HepG2 (cell line): Measurements from ENCODE around the gene MBNL3. TPM values are rescaled to one million over a fixed set of nuclear protein-coding genes. Genes with fewer than 3 reads are reported as not detected.
A peak's percentile ranks its signal among the peaks of the same experiment; 100 is the strongest.

Experiments used
- ADNP ChIP-seq: sonication (generic); formaldehyde crosslinking; IDR thresholded peaks from 2 replicates; pipeline ENCODE4 v1.4.0; 2020; ENCODE audit warnings: missing genetic modification reagents
- ARHGAP35 ChIP-seq: sonication (generic); formaldehyde crosslinking; IDR thresholded peaks from 2 replicates; pipeline ENCODE4 v1.9.0; 2022; ENCODE audit warnings: mild to moderate bottlenecking, inconsistent platforms, moderate library complexity, missing genetic modification reagents, borderline replicate concordance
- FIP1L1 ChIP-seq: fragments of 200-400 bp; formaldehyde crosslinking; IDR thresholded peaks from 2 replicates; pipeline ENCODE4 v1.6.1; 2018; ENCODE audit warnings: low read depth, mild to moderate bottlenecking, low read length, moderate library complexity, borderline replicate concordance; ENCODE audit not compliant: insufficient read depth
- FOXP1 ChIP-seq, 2 experiments: fragments of 450-650 bp in 1 of 2; IDR thresholded peaks; 2 replicates each; pipeline ENCODE4 v1.6.1; 2017 to 2018; ENCODE audit warnings: antibody characterized with exemption in 1 of 2
- KLF6 ChIP-seq: IDR thresholded peaks from 2 replicates; pipeline ENCODE4 v1.8.0; 2016; ENCODE audit warnings: missing biosample characterization, missing genetic modification reagents
- NFRKB ChIP-seq: fragments of 450-650 bp; IDR thresholded peaks from 2 replicates; pipeline ENCODE4 v1.6.1; 2017
- PCBP2 ChIP-seq: fragments of 200-400 bp; formaldehyde crosslinking; optimal IDR thresholded peaks from 2 replicates; pipeline ENCODE3; 2018; ENCODE audit warnings: low read length, low read depth; ENCODE audit not compliant: poor library complexity, severe bottlenecking
- PRMT3 ChIP-seq: sonication (generic); formaldehyde crosslinking; IDR thresholded peaks from 2 replicates; pipeline ENCODE4 v1.8.1; 2022; ENCODE audit warnings: low read depth, mild to moderate bottlenecking, moderate library complexity, missing genetic modification reagents, borderline replicate concordance
- SNRNP70 ChIP-seq: fragments of 200-400 bp; formaldehyde crosslinking; IDR thresholded peaks from 2 replicates; pipeline ENCODE4 v1.6.1; 2017; ENCODE audit warnings: mild to moderate bottlenecking, low read depth, low read length, moderate library complexity
- ZNF142 ChIP-seq: sonication (generic); formaldehyde crosslinking; IDR thresholded peaks from 2 replicates; pipeline ENCODE4 v1.4.0; 2020; ENCODE audit warnings: missing genetic modification reagents
- ZNF850 ChIP-seq: sonication (generic); formaldehyde crosslinking; conservative IDR thresholded peaks from 2 replicates; pipeline ENCODE4 v1.9.0; 2021; ENCODE audit warnings: mild to moderate bottlenecking, missing genetic modification reagents
- polyA plus RNA-seq, 8 experiments: library from polyadenylated mRNA; depleted of rRNA in 3 of 8; stranded (reverse) in 7 of 8; unstranded in 1 of 8; fragments of >200 nt; fragmentation: Illumina TruSeq in 4 of 8; extraction: Trizol in 4 of 8; gene quantifications; 2 replicates each; pipeline versions ENCODE4 v1.2.1 to v1.2.3, GENCODE V29; 2011 to 2016; ENCODE audit warnings: low read depth in 4 of 8, missing spikeins in 1 of 8, mixed read lengths in 1 of 8; ENCODE audit not compliant: insufficient read depth in 1 of 8
- total RNA-seq, 5 experiments: library from RNA; depleted of rRNA; stranded (reverse); fragments of >200 nt; fragmentation: Illumina TruSeq; extraction: Trizol; gene quantifications; 2 replicates each; pipeline ENCODE4 v1.2.3, GENCODE V29; 2016; ENCODE audit warnings: low read depth in 1 of 5
- TF ChIP-seq, protein P1 (sequence below): sonication (generic); formaldehyde crosslinking; IDR thresholded peaks from 2 replicates; pipeline ENCODE4 v1.5.1; 2020; ENCODE audit warnings: missing genetic modification reagents, mild to moderate bottlenecking, borderline replicate concordance
- TF ChIP-seq, protein P2 (sequence below): sonication (generic); formaldehyde crosslinking; IDR thresholded peaks from 2 replicates; pipeline ENCODE4 v1.8.0; 2022; ENCODE audit warnings: mild to moderate bottlenecking, missing genetic modification reagents, moderate library complexity

The MBNL3 gene
- total and polyA plus RNA-seq, 2 of the 13 experiments (the other 11 are each of a cell fraction or from before 2014, with no cell fraction given), result 155 to 257 TPM

GRCh38 chrX:132331000-132331399 is 157.8 kb downstream of the MBNL3 start (continued):
- TF ChIP-seq PRMT3, result no peak
- peak; percentile 69 for TF ChIP-seq FOXP1 (IDR thresholded peaks at IDR 0.05)
- TF ChIP-seq FOXP1 (CRISPR knock-in tag; IDR thresholded peaks at IDR 0.05), result peak; percentile 94
- TF ChIP-seq PCBP2, result no peak
- TF ChIP-seq, protein P1, sequence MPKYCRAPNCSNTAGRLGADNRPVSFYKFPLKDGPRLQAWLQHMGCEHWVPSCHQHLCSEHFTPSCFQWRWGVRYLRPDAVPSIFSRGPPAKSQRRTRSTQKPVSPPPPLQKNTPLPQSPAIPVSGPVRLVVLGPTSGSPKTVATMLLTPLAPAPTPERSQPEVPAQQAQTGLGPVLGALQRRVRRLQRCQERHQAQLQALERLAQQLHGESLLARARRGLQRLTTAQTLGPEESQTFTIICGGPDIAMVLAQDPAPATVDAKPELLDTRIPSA (CRISPR knock-in tag), result no peak
- no peak for TF ChIP-seq ZNF142
- TF ChIP-seq ADNP (CRISPR knock-in tag), result no peak
- no peak for TF ChIP-seq FIP1L1
- TF ChIP-seq NFRKB, result no peak
- TF ChIP-seq ARHGAP35, result no peak
- no peak for TF ChIP-seq ZNF850 (CRISPR knock-in tag)
- TF ChIP-seq, protein P2, sequence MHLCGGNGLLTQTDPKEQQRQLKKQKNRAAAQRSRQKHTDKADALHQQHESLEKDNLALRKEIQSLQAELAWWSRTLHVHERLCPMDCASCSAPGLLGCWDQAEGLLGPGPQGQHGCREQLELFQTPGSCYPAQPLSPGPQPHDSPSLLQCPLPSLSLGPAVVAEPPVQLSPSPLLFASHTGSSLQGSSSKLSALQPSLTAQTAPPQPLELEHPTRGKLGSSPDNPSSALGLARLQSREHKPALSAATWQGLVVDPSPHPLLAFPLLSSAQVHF (CRISPR knock-in tag), result no peak
- TF ChIP-seq SNRNP70, result no peak
- TF ChIP-seq KLF6, result 0 out of 2 replicates have a peak, but pooled peaks have one; percentile 42
